ENCODE data around the gene MAP3K6. TPM values are rescaled to one million over a fixed set of nuclear protein-coding genes. Genes with fewer than 3 reads are reported as not detected.

Gene MAP3K6
- total RNA-seq, 1 donor from 2014 or later = 8.6 TPM

DNA sequence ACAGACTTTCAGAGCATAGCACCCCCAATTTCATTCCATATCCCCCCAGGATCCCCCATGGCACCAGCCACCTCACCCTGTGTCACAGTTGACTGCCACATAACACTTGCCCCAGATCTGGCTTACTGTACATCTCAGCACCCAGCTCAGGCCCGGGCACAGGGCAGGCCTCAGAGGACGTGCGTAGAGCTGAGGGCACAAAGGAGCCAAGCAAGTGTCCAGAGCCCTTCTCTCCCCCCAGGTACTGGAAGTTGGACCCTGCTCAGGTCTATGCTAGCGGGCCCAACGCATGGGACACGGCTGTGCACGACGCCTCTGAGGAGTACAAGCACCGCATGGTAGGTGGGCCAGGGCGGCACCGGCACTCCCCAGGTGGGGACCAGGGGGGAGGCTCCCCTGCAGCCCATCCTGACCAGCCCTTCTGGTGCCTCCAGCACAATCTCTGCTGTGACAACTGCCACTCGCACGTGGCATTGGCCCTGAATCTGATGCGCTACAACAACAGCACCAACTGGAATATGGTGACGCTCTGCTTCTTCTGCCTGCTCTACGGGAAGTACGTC is 33.0 kb downstream of the MAP3K6 start:
- no peaks in the 10 kb centered on the region for H3K27me3 ChIP-seq (ENCODE audit: control insufficient read depth, insufficient read depth, low read length)
- TF ChIP-seq, protein P1, sequence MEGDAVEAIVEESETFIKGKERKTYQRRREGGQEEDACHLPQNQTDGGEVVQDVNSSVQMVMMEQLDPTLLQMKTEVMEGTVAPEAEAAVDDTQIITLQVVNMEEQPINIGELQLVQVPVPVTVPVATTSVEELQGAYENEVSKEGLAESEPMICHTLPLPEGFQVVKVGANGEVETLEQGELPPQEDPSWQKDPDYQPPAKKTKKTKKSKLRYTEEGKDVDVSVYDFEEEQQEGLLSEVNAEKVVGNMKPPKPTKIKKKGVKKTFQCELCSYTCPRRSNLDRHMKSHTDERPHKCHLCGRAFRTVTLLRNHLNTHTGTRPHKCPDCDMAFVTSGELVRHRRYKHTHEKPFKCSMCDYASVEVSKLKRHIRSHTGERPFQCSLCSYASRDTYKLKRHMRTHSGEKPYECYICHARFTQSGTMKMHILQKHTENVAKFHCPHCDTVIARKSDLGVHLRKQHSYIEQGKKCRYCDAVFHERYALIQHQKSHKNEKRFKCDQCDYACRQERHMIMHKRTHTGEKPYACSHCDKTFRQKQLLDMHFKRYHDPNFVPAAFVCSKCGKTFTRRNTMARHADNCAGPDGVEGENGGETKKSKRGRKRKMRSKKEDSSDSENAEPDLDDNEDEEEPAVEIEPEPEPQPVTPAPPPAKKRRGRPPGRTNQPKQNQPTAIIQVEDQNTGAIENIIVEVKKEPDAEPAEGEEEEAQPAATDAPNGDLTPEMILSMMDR (IDR thresholded peaks at IDR 0.05; ENCODE audit: insufficient read depth, low read length, poor library complexity, severe bottlenecking) = no peak
- no peak for DNase-seq (ENCODE audit: low read depth)

DNA sequence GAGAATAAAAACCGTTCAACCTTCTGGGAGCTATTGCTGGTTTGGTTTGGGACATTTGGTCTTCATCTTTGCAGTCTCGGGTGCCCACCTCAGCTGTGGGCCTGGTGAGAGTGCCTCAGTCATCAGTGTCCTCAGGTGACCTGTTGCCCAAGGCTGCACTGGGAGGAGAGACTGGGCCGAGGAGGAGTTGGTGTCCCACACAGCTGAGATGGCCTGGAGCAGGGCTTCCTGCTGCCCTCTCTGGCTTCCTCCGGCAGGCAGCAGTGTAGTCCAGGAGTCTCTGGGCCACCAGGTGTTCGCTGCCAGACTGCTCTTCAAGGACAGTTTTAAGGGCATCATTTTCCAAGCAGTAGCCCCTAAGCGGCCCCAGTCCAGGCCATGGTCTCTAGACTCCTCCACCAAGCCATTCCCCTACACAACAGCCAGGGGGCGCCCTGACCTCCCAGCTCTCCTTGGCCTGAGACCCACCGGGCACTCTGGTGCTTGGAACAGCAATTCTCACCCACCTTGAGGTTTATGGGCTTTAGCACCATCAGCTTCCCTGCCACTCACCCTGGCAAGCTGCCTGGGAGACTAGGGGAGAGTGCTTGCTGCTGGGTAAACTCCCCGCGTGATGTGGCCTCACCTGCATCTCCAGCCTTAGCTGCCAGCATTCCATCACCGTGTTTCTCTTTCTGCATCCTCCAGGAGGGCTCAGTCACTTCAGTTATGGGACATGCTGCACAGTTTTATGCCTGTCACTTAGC is 34.1 kb downstream of the MAP3K6 start:
- H3K4me3 ChIP-seq (ENCODE audit: low read depth, low read length) = no peak overlapping the region
- TF ChIP-seq, protein P1 (IDR thresholded peaks at IDR 0.05; ENCODE audit: insufficient read depth, low read length, poor library complexity, severe bottlenecking) = peak; percentile 90
- no peaks in the 10 kb centered on the region for H3K27me3 ChIP-seq (ENCODE audit: control insufficient read depth, insufficient read depth, low read length)
- peaks cover 1% of the 10 kb centered on the region for H3K36me3 ChIP-seq (ENCODE audit: control insufficient read depth, insufficient read depth, low read length)
- DNase-seq (ENCODE audit: low read depth) = no peak

More for the DNA sequence above, 33.0 kb downstream of the MAP3K6 start:
- peaks cover 1% of the 10 kb centered on the region for H3K36me3 ChIP-seq (ENCODE audit: control insufficient read depth, insufficient read depth, low read length)
- H3K4me3 ChIP-seq (ENCODE audit: low read depth, low read length) = no peak overlapping the region

DNA sequence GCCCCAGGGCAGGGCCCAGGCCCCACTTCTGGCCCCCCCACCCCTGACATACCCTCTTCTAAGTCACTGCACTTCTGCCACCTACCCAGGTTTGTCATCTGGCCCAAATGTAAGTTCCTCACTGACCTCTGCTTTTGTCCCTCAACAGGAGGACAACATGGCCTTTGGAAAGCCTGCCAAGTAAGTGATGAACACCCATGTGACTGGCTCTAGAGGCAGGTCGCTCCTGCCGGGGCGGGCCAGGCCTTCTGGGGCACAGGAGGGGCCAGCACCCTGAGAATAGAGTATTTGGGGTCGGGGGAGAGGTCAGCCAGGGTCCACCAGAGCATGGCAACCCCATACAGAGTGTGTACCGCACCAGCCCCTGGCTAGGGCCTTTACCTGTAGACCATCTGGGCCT is 34.8 kb downstream of the MAP3K6 start:
- H3K36me3 ChIP-seq (ENCODE audit: control insufficient read depth, insufficient read depth, low read length) = peaks cover 1% of the 10 kb centered on the region
- TF ChIP-seq, protein P1 (IDR thresholded peaks at IDR 0.05; ENCODE audit: insufficient read depth, low read length, poor library complexity, severe bottlenecking) = no peak
- H3K4me3 ChIP-seq (ENCODE audit: low read depth, low read length) = no peak overlapping the region
- no peaks in the 10 kb centered on the region for H3K27me3 ChIP-seq (ENCODE audit: control insufficient read depth, insufficient read depth, low read length)
- no peak for DNase-seq (ENCODE audit: low read depth)

DNA sequence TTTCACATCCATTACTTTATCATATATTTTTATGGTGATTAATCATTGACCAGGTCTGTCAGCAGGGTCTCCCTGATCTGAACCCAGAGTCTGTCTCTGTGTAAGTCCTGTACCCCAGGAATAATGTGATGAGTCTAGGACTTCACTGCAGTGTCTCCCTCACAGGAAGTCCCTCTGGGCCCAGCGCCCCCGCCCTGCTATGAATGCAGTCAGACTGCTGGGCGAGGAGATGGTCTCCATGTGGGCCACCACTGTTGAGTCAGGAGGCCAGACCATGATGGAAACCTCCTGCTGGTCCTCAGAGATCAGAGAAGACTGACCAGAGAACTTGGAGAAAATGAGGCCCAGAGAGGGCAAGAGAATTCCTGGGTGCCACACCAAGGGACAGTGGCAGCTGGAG is 35.3 kb downstream of the MAP3K6 start:
- Histone ChIP-seq H3K36me3 (ENCODE audit: control insufficient read depth, insufficient read depth, low read length) (peaks cover 1% of the 10 kb centered on the region), H3K4me3 (ENCODE audit: low read depth, low read length) (no peak overlapping the region), H3K27me3 (ENCODE audit: control insufficient read depth, insufficient read depth, low read length) (no peaks in the 10 kb centered on the region)
- DNase-seq (ENCODE audit: low read depth) = no peak
- TF ChIP-seq, protein P1 (IDR thresholded peaks at IDR 0.05; ENCODE audit: insufficient read depth, low read length, poor library complexity, severe bottlenecking) = no peak

DNA sequence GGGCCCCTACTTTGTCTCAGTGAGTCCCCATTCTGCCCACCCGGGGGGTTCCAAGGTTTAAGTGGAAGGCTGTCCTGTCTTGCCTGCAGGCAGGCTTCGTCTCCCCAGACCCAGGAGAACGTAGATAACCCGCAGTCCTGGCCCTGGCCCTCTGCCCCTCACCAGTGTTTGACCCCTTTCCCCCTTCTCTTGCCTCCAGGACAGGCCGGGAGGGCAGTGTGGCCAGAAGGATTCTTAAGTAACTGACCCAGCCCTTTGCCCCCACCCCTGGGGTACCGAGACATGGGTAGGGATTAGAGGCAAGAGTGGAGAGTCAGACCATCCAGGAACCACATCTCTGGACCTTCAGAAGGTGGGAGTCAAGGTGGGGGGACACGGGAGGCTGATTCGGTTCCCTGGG is 36.0 kb downstream of the MAP3K6 start:
- peaks cover 1% of the 10 kb centered on the region for H3K36me3 ChIP-seq (ENCODE audit: control insufficient read depth, insufficient read depth, low read length)

More for the DNA sequence above, 36.0 kb downstream of the MAP3K6 start:
- DNase-seq (ENCODE audit: low read depth) = no peak
- TF ChIP-seq, protein P1 (IDR thresholded peaks at IDR 0.05; ENCODE audit: insufficient read depth, low read length, poor library complexity, severe bottlenecking) = no peak
- H3K4me3 ChIP-seq (ENCODE audit: low read depth, low read length) = no peak overlapping the region
- no peaks in the 10 kb centered on the region for H3K27me3 ChIP-seq (ENCODE audit: control insufficient read depth, insufficient read depth, low read length)

Measured in kidney epithelial cell (primary cell).